WTC11 (cell line): ENCODE data around the gene CELF2. TPM values are rescaled to one million over a fixed set of nuclear protein-coding genes. Genes with fewer than 3 reads are reported as not detected.

ENCODE experiments used
- ATAC-seq: fragments of 200-7000 bp; cut with Tn5 transposase; 2 replicates; pipeline ENCODE4 v1.10.0; 2021; ENCODE audit warnings: mild to moderate bottlenecking, moderate library complexity
- CTCF ChIA-PET: fragments of 300-600 bp; sonication (Branson Sonifier 250); formaldehyde crosslinking; loops from one replicate; lab custom pipeline; 2021; ENCODE audit warnings: antibody characterized with exemption; lab: Charles Lee
- POLR2A ChIA-PET: fragments of 350-600 bp; sonication (Branson Sonifier 250); formaldehyde crosslinking; loops from one replicate; lab custom pipeline; 2021; ENCODE audit warnings: antibody characterized with exemption; lab: Charles Lee
- DNase-seq: peaks from one replicate; pipeline ENCODE4 v3.0.0; 2021; ENCODE audit warnings: low spot score
- H3K27ac Mint-ChIP-seq: 2 replicates; pipeline ENCODE4 v1.8.0; 2021; ENCODE audit warnings: mixed read lengths
- H3K27me3 Mint-ChIP-seq: 2 replicates; pipeline ENCODE4 v1.8.0; 2021; ENCODE audit warnings: low read depth, mild to moderate bottlenecking, moderate library complexity, mixed read lengths
- H3K36me3 Mint-ChIP-seq: 2 replicates; pipeline ENCODE4 v1.8.0; 2021; ENCODE audit warnings: mixed read lengths
- H3K4me1 Mint-ChIP-seq: 2 replicates; pipeline ENCODE4 v1.8.0; 2022; ENCODE audit warnings: mixed read lengths
- H3K4me3 Mint-ChIP-seq: 2 replicates; pipeline ENCODE4 v1.8.0; 2021; ENCODE audit warnings: mild to moderate bottlenecking, moderate library complexity, mixed read lengths
- H3K9me3 Mint-ChIP-seq: 2 replicates; pipeline ENCODE4 v1.8.0; 2021; ENCODE audit warnings: mixed read lengths
- AFF4 ChIP-seq: sonication (generic); formaldehyde crosslinking; IDR thresholded peaks from 2 replicates; pipeline ENCODE4 v1.8.1; 2023; ENCODE audit warnings: mild to moderate bottlenecking, missing genetic modification reagents, borderline replicate concordance
- ARID4B ChIP-seq: sonication (generic); formaldehyde crosslinking; IDR thresholded peaks from 2 replicates; pipeline ENCODE4 v1.8.0; 2023; ENCODE audit warnings: missing genetic modification reagents, mild to moderate bottlenecking, borderline replicate concordance
- ATF3 ChIP-seq: sonication (generic); formaldehyde crosslinking; conservative IDR thresholded peaks from 2 replicates; pipeline ENCODE4 v1.8.1; 2022; ENCODE audit warnings: mild to moderate bottlenecking, missing genetic modification reagents
- ATF6 ChIP-seq: sonication (generic); formaldehyde crosslinking; IDR thresholded peaks from 2 replicates; pipeline ENCODE4 v1.8.1; 2023; ENCODE audit warnings: mild to moderate bottlenecking, missing genetic modification reagents
- ERG ChIP-seq: fragments of 250-450 bp; sonication (Bioruptor Pico); IDR thresholded peaks from 2 replicates; pipeline ENCODE4 v1.8.0; 2021; ENCODE audit warnings: mild to moderate bottlenecking
- IRF2 ChIP-seq: sonication (generic); formaldehyde crosslinking; IDR thresholded peaks from 2 replicates; pipeline ENCODE4 v1.8.0; 2022; ENCODE audit warnings: low read depth, missing genetic modification reagents, borderline replicate concordance
- NR2C2 ChIP-seq: sonication (generic); formaldehyde crosslinking; IDR thresholded peaks from 2 replicates; pipeline ENCODE4 v1.8.0; 2022; ENCODE audit warnings: mild to moderate bottlenecking, missing genetic modification reagents
- NR3C1 ChIP-seq: sonication (generic); formaldehyde crosslinking; conservative IDR thresholded peaks from 2 replicates; pipeline ENCODE4 v1.8.1; 2023; ENCODE audit warnings: low read depth, mild to moderate bottlenecking, missing genetic modification reagents
- SP1 ChIP-seq: sonication (generic); formaldehyde crosslinking; conservative IDR thresholded peaks from 2 replicates; pipeline ENCODE4 v1.8.1; 2022; ENCODE audit warnings: missing genetic modification reagents
- STAT6 ChIP-seq: sonication (generic); formaldehyde crosslinking; conservative IDR thresholded peaks from 2 replicates; pipeline ENCODE4 v1.8.1; 2023; ENCODE audit warnings: mild to moderate bottlenecking, low read depth, missing genetic modification reagents, moderate library complexity
- ZNF121 ChIP-seq: sonication (generic); formaldehyde crosslinking; IDR thresholded peaks from 2 replicates; pipeline ENCODE4 v1.8.0; 2023; ENCODE audit warnings: missing genetic modification reagents
- ZNF219 ChIP-seq: sonication (generic); formaldehyde crosslinking; IDR thresholded peaks from 2 replicates; pipeline ENCODE4 v1.8.0; 2023; ENCODE audit warnings: missing genetic modification reagents, mild to moderate bottlenecking, borderline replicate concordance
- ZNF317 ChIP-seq: sonication (generic); formaldehyde crosslinking; IDR thresholded peaks from 2 replicates; pipeline ENCODE4 v1.8.1; 2023; ENCODE audit warnings: low read depth, mild to moderate bottlenecking, moderate library complexity, missing genetic modification reagents, borderline replicate concordance
- ZNF512 ChIP-seq: sonication (generic); formaldehyde crosslinking; IDR thresholded peaks from 2 replicates; pipeline ENCODE4 v1.8.1; 2022; ENCODE audit warnings: missing genetic modification reagents, borderline replicate concordance
- total RNA-seq: library from RNA; stranded (reverse); gene quantifications from 3 replicates; pipeline ENCODE4 v1.2.3, GENCODE V29; 2021

CELF2 gene
- total RNA-seq, 1 experiment from 2014 or later, result 24.6 TPM

GRCh38 chr10:11338160-11338844 is 320.6 kb downstream of the CELF2 start:
- TF ChIP-seq AFF4 (no peak), ATF6 (CRISPR knock-in tag) (no peak), ZNF219 (no peak), ARID4B (CRISPR knock-in tag) (no peak), SP1 (CRISPR knock-in tag) (no peak), NR3C1 (no peak), ATF3 (CRISPR knock-in tag) (no peak), IRF2 (CRISPR knock-in tag) (no peak), ZNF121 (no peak), ERG (CRISPR knock-in tag) (no peak), ZNF317 (no peak), STAT6 (no peak), ZNF512 (CRISPR knock-in tag) (no peak), NR2C2 (CRISPR knock-in tag) (no peak)
- CTCF ChIA-PET, result interaction anchor here (0.7 kb wide), 1 partner anchor 10 kb away, joined by 3 read pairs; no protein-coding TSS in a partner anchor
- Mint-ChIP-seq H3K27me3 (no peaks in the 10 kb centered on the region), H3K27ac (no peak overlapping the region), H3K4me3 (no peak overlapping the region), H3K4me1 (peaks cover 37% of the 10 kb centered on the region), H3K9me3 (no peaks in the 10 kb centered on the region), H3K36me3 (no peaks in the 10 kb centered on the region)
- POLR2A ChIA-PET, result no interaction called here
- ATAC-seq (no peak), DNase-seq (no peak)
